ENCODE results near the gene ADGRL4.
A peak's percentile ranks its signal among the peaks of the same experiment; 100 is the strongest.
"Not testable (repeated sequence)": the region's sequence is repeated elsewhere in the genome, so short reads cannot be mapped to it uniquely, and the experiment has no call there.

Gene ADGRL4

GRCh38 chr1:79010589-79010988 lies 4.1 kb upstream of the ADGRL4 start:
- H3K9ac ChIP-seq (ENCODE audit: low read depth, low read length), result no peak overlapping the region
- peaks cover 15% of the 10 kb centered on the region for H3K27me3 ChIP-seq (ENCODE audit: control insufficient read depth, insufficient read depth, low read length)
- H3K27ac ChIP-seq (ENCODE audit: low read depth, low read length), result no peak overlapping the region
- H3K9me3 ChIP-seq (ENCODE audit: control insufficient read depth, insufficient read depth, low read length), result no peaks in the 10 kb centered on the region
- peaks cover 6% of the 10 kb centered on the region; the same call in 1 of the 2 replicates for H3K4me1 ChIP-seq (ENCODE audit: control insufficient read depth, insufficient read depth, low read length)
- H3K36me3 ChIP-seq (ENCODE audit: control insufficient read depth, insufficient read depth, low read length), result no peaks in the 10 kb centered on the region
- H3K4me3 ChIP-seq (ENCODE audit: low read depth, low read length), result no peak overlapping the region

GRCh38 chr1:79005945-79006344 lies 585 bp downstream of the ADGRL4 start:
- Histone ChIP-seq H3K9me3 (ENCODE audit: control insufficient read depth, insufficient read depth, low read length) (no peaks in the 10 kb centered on the region), H3K4me3 (ENCODE audit: low read depth, low read length) (peak overlapping the region; percentile 72), H3K9ac (ENCODE audit: low read depth, low read length) (peak overlapping the region; percentile 49; the same call in 1 of the 2 replicates), H3K27ac (ENCODE audit: low read depth, low read length) (peak overlapping the region; percentile 39), H3K4me1 (ENCODE audit: control insufficient read depth, insufficient read depth, low read length) (peaks cover 6% of the 10 kb centered on the region; the same call in 1 of the 2 replicates), H3K36me3 (ENCODE audit: control insufficient read depth, insufficient read depth, low read length) (no peaks in the 10 kb centered on the region), H3K27me3 (ENCODE audit: control insufficient read depth, insufficient read depth, low read length) (peaks cover 15% of the 10 kb centered on the region)

GRCh38 chr1:79004916-79005315 lies 1.6 kb downstream of the ADGRL4 start:
- no peaks in the 10 kb centered on the region for H3K36me3 ChIP-seq (ENCODE audit: control insufficient read depth, insufficient read depth, low read length)
- H3K4me3 ChIP-seq (ENCODE audit: low read depth, low read length), result no peak overlapping the region
- no peaks in the 10 kb centered on the region for H3K9me3 ChIP-seq (ENCODE audit: control insufficient read depth, insufficient read depth, low read length)
- no peak overlapping the region for H3K27ac ChIP-seq (ENCODE audit: low read depth, low read length)
- no peak overlapping the region for H3K9ac ChIP-seq (ENCODE audit: low read depth, low read length)
- H3K4me1 ChIP-seq (ENCODE audit: control insufficient read depth, insufficient read depth, low read length), result peaks cover 6% of the 10 kb centered on the region; the same call in 1 of the 2 replicates
- H3K27me3 ChIP-seq (ENCODE audit: control insufficient read depth, insufficient read depth, low read length), result peaks cover 15% of the 10 kb centered on the region

GRCh38 chr1:78996791-78997190 lies 9.7 kb downstream of the ADGRL4 start:
- no peaks in the 10 kb centered on the region for H3K4me1 ChIP-seq (ENCODE audit: control insufficient read depth, insufficient read depth, low read length)
- no peaks in the 10 kb centered on the region for H3K27me3 ChIP-seq (ENCODE audit: control insufficient read depth, insufficient read depth, low read length)
- H3K36me3 ChIP-seq (ENCODE audit: control insufficient read depth, insufficient read depth, low read length), result no peaks in the 10 kb centered on the region
- H3K9ac ChIP-seq (ENCODE audit: low read depth, low read length), result no peak overlapping the region
- no peak overlapping the region for H3K4me3 ChIP-seq (ENCODE audit: low read depth, low read length)
- no peaks in the 10 kb centered on the region for H3K9me3 ChIP-seq (ENCODE audit: control insufficient read depth, insufficient read depth, low read length)
- no peak overlapping the region for H3K27ac ChIP-seq (ENCODE audit: low read depth, low read length)

- Histone ChIP-seq H3K36me3 (ENCODE audit: control insufficient read depth, insufficient read depth, low read length) (no peaks in the 10 kb centered on the region), H3K4me1 (ENCODE audit: control insufficient read depth, insufficient read depth, low read length) (no peaks in the 10 kb centered on the region), H3K9ac (ENCODE audit: low read depth, low read length) (no peak overlapping the region), H3K9me3 (ENCODE audit: control insufficient read depth, insufficient read depth, low read length) (no peaks in the 10 kb centered on the region), H3K27ac (ENCODE audit: low read depth, low read length) (no peak overlapping the region), H3K4me3 (ENCODE audit: low read depth, low read length) (no peak overlapping the region), H3K27me3 (ENCODE audit: control insufficient read depth, insufficient read depth, low read length) (no peaks in the 10 kb centered on the region)
Observed at GRCh38 chr1:78987042-78987441, 19.5 kb downstream of the ADGRL4 start.

GRCh38 chr1:78980511-78980910 lies 26.0 kb downstream of the ADGRL4 start:
- Histone ChIP-seq H3K9me3 (ENCODE audit: control insufficient read depth, insufficient read depth, low read length) (no peaks in the 10 kb centered on the region), H3K9ac (ENCODE audit: low read depth, low read length) (no peak overlapping the region), H3K4me1 (ENCODE audit: control insufficient read depth, insufficient read depth, low read length) (no peaks in the 10 kb centered on the region), H3K27me3 (ENCODE audit: control insufficient read depth, insufficient read depth, low read length) (no peaks in the 10 kb centered on the region), H3K4me3 (ENCODE audit: low read depth, low read length) (no peak overlapping the region), H3K36me3 (ENCODE audit: control insufficient read depth, insufficient read depth, low read length) (no peaks in the 10 kb centered on the region), H3K27ac (ENCODE audit: low read depth, low read length) (no peak overlapping the region)

GRCh38 chr1:78972723-78973122 lies 33.8 kb downstream of the ADGRL4 start:
- Histone ChIP-seq H3K36me3 (ENCODE audit: control insufficient read depth, insufficient read depth, low read length) (no peaks in the 10 kb centered on the region), H3K9ac (ENCODE audit: low read depth, low read length) (no peak overlapping the region), H3K27me3 (ENCODE audit: control insufficient read depth, insufficient read depth, low read length) (peaks cover 16% of the 10 kb centered on the region), H3K4me3 (ENCODE audit: low read depth, low read length) (no peak overlapping the region), H3K27ac (ENCODE audit: low read depth, low read length) (no peak overlapping the region), H3K4me1 (ENCODE audit: control insufficient read depth, insufficient read depth, low read length) (no peaks in the 10 kb centered on the region), H3K9me3 (ENCODE audit: control insufficient read depth, insufficient read depth, low read length) (peaks cover 5% of the 10 kb centered on the region)

GRCh38 chr1:78967091-78967490 lies 39.4 kb downstream of the ADGRL4 start:
- not testable (repeated sequence) for H3K27ac ChIP-seq (ENCODE audit: low read depth, low read length); H3K9ac ChIP-seq (ENCODE audit: low read depth, low read length); H3K4me1 ChIP-seq (ENCODE audit: control insufficient read depth, insufficient read depth, low read length); H3K36me3 ChIP-seq (ENCODE audit: control insufficient read depth, insufficient read depth, low read length); H3K4me3 ChIP-seq (ENCODE audit: low read depth, low read length)
- Histone ChIP-seq H3K27me3 (ENCODE audit: control insufficient read depth, insufficient read depth, low read length) (peaks cover 16% of the 10 kb centered on the region), H3K9me3 (ENCODE audit: control insufficient read depth, insufficient read depth, low read length) (peaks cover 22% of the 10 kb centered on the region)

GRCh38 chr1:78958711-78959110 lies 47.8 kb downstream of the ADGRL4 start:
- Histone ChIP-seq H3K36me3 (ENCODE audit: control insufficient read depth, insufficient read depth, low read length) (no peaks in the 10 kb centered on the region), H3K27ac (ENCODE audit: low read depth, low read length) (no peak overlapping the region), H3K9ac (ENCODE audit: low read depth, low read length) (no peak overlapping the region), H3K27me3 (ENCODE audit: control insufficient read depth, insufficient read depth, low read length) (no peaks in the 10 kb centered on the region), H3K4me3 (ENCODE audit: low read depth, low read length) (no peak overlapping the region), H3K9me3 (ENCODE audit: control insufficient read depth, insufficient read depth, low read length) (no peaks in the 10 kb centered on the region), H3K4me1 (ENCODE audit: control insufficient read depth, insufficient read depth, low read length) (no peaks in the 10 kb centered on the region)

GRCh38 chr1:78950826-78951225 lies 55.7 kb downstream of the ADGRL4 start:
- H3K4me1 ChIP-seq (ENCODE audit: control insufficient read depth, insufficient read depth, low read length), result no peaks in the 10 kb centered on the region
- H3K9me3 ChIP-seq (ENCODE audit: control insufficient read depth, insufficient read depth, low read length), result no peaks in the 10 kb centered on the region
- H3K4me3 ChIP-seq (ENCODE audit: low read depth, low read length), result no peak overlapping the region
- no peak overlapping the region for H3K9ac ChIP-seq (ENCODE audit: low read depth, low read length)
- H3K27me3 ChIP-seq (ENCODE audit: control insufficient read depth, insufficient read depth, low read length), result no peaks in the 10 kb centered on the region
- no peaks in the 10 kb centered on the region for H3K36me3 ChIP-seq (ENCODE audit: control insufficient read depth, insufficient read depth, low read length)
- H3K27ac ChIP-seq (ENCODE audit: low read depth, low read length), result no peak overlapping the region

- Histone ChIP-seq H3K27ac (ENCODE audit: low read depth, low read length) (no peak overlapping the region), H3K4me3 (ENCODE audit: low read depth, low read length) (no peak overlapping the region), H3K36me3 (ENCODE audit: control insufficient read depth, insufficient read depth, low read length) (no peaks in the 10 kb centered on the region), H3K9ac (ENCODE audit: low read depth, low read length) (no peak overlapping the region), H3K9me3 (ENCODE audit: control insufficient read depth, insufficient read depth, low read length) (no peaks in the 10 kb centered on the region), H3K27me3 (ENCODE audit: control insufficient read depth, insufficient read depth, low read length) (no peaks in the 10 kb centered on the region), H3K4me1 (ENCODE audit: control insufficient read depth, insufficient read depth, low read length) (no peaks in the 10 kb centered on the region)
Observed at GRCh38 chr1:78949227-78949626, 57.3 kb downstream of the ADGRL4 start.

GRCh38 chr1:78919150-78919549 lies 87.4 kb downstream of the ADGRL4 start:
- Histone ChIP-seq H3K27ac (ENCODE audit: low read depth, low read length) (no peak overlapping the region), H3K9ac (ENCODE audit: low read depth, low read length) (no peak overlapping the region), H3K4me3 (ENCODE audit: low read depth, low read length) (no peak overlapping the region)

More at GRCh38 chr1:78919150-78919549, 87.4 kb downstream of the ADGRL4 start:
- Histone ChIP-seq H3K36me3 (ENCODE audit: control insufficient read depth, insufficient read depth, low read length) (no peaks in the 10 kb centered on the region), H3K9me3 (ENCODE audit: control insufficient read depth, insufficient read depth, low read length) (no peaks in the 10 kb centered on the region), H3K4me1 (ENCODE audit: control insufficient read depth, insufficient read depth, low read length) (no peaks in the 10 kb centered on the region), H3K27me3 (ENCODE audit: control insufficient read depth, insufficient read depth, low read length) (no peaks in the 10 kb centered on the region)

Data from HUES48 (cell line).